GM21717 (cell line): ENCODE results near the gene SENP3.

ENCODE experiments used
- ATAC-seq: cut with Tn5 transposase; IDR thresholded peaks from one replicate; pipeline ENCODE4 v1.9.1; 2021; ENCODE audit warnings: mild to moderate bottlenecking, moderate library complexity; ENCODE audit not compliant: unreplicated experiment

Gene SENP3

DNA sequence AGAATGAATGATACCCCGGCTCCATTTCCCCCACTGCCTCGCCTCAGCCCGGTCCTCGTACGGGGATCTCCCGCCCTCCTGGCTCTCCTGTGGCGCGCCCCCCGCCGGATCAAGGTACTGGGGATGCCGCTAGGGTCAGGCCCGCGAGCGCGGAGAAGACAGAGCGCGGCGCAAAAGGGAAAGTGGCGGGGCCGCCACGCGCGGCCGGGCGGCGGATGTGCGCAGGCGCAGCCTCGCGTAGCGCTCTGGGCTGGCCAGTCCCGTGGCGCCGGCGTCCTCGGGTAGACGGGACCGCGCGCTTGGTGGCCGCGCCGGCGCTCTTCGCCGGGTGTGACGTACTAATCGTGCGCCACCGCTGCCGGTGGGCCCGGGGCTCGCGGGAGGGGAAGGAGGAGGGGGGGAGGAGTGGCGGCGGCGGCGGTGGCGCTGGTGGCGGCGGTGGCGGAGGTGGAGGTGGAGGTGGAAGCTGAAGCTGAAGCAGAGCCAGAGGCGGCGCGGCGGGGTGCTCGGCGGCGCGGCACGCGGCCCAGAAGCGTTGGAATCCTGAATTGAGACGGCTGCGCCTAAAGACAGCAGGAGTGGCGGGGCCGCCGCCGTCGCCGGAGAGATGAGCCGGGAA, at the start of gene SENP3:
Gene SENP3, plus strand, starts transcription at position 331 of the 619 bp plus-strand sequence. CDS start 1,158 bp downstream, outside the sequence.
- ATAC-seq, result peak; percentile 38

DNA sequence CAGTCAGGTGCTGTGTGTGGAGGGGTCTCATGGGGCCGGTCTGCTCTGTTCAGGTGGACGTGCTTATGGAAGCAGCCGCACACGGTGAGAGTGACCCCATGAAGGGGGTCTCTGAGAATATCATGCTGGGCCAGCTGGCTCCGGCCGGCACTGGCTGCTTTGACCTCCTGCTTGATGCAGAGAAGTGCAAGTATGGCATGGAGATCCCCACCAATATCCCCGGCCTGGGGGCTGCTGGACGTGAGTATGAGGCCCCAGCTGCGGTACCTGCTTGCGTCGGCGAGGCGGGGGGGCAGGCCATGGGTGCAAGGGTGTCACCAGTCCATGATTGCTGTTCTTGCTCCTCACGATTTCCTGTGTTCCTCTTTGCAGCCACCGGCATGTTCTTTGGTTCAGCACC, 49.6 kb upstream of the SENP3 start:
- no peak for ATAC-seq

DNA sequence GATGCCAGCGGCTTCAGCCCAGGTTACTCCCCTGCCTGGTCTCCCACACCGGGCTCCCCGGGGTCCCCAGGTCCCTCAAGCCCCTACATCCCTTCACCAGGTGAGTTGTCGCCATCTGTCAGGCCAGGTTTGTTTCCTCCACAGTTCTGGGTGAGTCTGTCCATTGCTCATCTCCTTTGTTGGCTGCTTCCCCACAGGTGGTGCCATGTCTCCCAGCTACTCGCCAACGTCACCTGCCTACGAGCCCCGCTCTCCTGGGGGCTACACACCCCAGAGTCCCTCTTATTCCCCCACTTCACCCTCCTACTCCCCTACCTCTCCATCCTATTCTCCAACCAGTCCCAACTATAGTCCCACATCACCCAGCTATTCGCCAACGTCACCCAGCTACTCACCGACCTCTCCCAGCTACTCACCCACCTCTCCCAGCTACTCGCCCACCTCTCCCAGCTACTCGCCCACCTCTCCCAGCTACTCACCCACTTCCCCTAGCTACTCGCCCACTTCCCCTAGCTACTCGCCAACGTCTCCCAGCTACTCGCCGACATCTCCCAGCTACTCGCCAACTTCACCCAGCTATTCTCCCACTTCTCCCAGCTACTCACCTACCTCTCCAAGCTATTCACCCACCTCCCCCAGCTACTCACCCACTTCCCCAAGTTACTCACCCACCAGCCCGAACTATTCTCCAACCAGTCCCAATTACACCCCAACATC, 48.7 kb upstream of the SENP3 start:
- ATAC-seq, result no peak

DNA sequence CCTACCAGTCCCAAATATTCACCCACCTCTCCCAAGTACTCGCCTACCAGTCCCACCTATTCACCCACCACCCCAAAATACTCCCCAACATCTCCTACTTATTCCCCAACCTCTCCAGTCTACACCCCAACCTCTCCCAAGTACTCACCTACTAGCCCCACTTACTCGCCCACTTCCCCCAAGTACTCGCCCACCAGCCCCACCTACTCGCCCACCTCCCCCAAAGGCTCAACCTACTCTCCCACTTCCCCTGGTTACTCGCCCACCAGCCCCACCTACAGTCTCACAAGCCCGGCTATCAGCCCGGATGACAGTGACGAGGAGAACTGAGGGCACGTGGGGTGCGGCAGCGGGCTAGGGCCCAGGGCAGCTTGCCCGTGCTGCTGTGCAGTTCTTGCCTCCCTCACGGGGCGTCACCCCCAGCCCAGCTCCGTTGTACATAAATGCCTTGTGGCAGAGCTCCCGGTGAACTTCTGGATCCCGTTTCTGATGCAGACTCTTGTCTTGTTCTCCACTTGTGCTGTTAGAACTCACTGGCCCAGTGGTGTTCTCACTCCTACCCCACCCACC, 47.8 kb upstream of the SENP3 start:
- ATAC-seq, result no peak

DNA sequence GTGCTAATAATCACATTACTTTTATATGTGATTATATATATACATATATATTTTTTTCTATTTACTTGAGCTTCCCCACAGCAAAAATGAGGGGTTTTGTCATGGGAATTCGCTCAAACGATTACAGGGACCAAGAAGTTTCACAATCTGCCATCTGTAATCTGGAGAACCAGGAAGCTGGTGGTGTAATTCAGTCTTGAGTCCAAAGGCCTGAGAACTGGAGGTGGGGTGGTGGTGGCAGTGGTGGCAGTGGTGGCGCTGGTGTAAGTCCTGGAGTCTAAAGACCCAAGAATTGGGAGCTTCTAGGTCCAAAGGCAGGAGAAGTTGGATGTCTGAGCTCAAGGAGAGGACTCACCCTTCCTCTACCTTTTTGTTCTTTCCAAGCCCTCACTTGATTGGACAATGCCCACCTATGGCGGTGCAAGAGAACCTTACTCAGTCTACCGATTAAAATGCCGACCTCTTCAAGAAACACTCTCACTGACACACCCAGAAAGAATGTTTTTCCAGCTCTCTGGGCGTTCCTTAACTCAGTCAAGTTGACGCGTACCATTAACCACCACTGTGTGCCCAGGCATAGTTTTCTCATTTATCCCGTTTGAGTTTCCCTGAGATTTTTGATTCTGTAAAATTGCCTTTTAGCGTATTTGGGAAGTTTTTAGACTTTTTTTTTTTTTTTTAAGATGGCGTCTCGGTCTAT, 45.7 kb upstream of the SENP3 start:
- no peak for ATAC-seq

DNA sequence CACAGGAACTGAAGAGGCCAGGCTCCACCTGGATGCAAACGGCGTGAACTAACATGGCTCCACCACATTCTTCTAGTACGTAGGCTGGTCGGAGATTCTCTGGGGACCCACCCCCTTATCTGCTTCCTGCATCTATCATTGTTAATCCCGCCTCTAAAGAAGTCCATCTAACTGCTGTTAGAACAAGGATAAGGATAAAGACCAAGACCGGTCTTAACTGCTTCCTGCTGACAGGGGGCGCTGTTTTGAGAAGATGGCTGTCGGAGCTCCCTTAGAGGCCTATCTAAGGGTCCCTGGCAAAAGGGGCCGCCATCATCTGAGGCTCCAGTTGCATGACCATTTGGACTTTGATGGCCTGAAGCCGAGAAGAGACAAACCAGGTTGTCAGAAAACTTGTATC, 38.7 kb upstream of the SENP3 start:
- ATAC-seq, result no peak

DNA sequence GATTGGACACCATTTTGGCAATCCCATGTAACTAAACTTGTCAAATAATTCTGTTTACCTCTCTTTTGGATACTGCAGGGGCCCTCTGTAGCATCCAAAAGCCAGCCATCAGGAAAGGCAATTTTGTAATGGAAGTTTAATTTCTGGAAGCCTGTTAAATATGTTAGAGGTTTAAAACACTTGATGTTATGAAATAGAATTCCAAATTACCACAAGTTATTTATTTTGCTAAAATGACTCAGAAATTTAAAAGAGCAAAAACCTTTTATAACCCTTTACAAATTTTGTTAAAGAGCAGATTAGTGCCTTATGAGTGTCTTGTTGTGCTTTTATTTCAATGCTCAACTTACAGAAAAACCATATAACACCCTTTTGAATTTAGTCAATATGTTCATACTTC, 32.9 kb upstream of the SENP3 start:
- no peak for ATAC-seq

DNA sequence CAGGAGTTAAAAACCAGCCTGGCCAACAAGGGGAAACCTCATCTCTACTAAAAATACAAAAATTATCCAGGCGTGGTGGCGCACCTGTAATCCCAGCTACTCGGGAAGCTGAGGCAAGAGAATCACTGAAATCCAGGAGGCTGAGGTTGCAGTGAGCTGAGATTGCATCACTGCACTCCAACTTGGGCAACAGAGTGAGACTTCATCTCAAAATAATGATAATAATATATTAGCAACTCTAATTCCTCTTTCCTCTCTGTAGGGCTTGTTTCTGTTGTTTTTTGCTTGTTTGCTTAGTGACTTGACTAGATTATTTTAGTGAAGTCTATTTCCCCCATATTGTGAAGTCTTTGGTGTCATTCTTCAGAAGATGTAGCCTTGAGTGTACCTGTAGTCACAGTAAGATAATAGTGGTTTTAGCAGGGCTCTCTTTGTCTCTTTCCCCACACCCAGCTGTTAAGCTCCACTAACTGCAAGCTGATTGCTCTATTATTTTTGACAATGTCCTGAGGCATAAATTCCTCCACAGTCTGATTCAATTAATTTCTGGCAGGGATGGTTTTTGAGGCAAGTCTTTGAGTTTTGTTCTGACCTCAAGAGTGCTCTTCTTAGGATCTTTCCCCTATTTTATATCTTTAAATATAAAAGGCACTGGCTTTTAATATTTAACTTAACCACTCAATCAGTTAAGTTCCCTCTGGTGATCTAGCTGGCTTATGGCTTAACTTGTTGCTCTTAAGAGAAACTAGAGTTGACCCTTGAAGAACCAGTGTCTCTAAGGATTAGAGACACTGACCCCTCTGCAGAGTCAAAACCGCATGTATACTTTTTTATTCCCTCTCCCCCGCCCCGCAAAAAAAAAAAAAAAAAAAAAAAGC, 31.5 kb upstream of the SENP3 start:
- ATAC-seq, result no peak

DNA sequence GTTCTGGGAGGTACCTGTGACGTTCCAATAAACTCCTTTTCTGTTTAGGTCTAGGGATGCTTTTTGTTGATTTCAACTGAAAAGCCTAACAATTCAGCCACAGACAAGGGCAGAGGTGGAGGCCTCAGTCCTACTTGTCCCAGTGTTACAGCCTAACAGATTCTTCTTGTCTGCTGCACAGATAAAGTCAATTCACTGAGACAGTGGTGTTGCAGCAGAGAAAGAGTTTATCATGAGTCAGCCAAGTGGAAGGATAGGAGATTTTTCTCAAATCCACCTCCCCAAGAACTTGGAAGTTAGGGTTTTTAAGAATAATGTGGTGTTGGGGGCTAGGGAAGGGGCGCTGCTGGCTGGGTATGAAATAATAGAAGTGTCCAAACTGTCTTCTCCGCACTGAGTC, 23.7 kb upstream of the SENP3 start:
- no peak for ATAC-seq

DNA sequence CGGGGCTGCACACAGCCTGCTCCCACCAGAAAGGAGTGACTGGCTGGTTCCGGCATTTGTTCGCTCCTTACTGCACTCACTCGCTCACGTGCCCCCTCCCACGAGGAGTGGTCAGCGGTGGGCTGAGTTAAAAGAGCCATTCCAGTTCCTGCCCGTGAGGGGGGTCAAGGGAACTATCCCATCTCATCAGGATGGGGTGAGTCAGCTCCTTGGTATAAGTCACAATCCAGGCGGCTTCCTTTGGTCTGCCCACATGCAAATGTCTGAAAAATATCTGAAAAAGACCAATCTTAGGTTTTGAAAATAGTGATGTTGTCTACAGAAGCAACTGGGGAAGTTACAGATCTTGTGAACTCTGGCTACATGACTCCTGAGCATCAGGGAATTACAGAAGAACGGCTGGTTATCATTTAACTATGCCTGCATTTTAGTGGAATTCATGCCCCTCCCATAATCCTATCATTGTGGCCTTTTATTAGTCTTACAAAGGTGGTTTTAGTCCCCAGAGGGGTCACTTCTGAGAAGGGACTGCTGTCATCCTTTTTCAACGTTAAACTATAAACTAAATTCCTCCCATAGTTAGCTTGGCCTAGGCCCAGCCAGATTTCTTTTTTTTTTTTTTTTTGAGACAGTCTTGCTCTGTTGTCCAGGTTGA, 22.7 kb upstream of the SENP3 start:
- no peak for ATAC-seq

DNA sequence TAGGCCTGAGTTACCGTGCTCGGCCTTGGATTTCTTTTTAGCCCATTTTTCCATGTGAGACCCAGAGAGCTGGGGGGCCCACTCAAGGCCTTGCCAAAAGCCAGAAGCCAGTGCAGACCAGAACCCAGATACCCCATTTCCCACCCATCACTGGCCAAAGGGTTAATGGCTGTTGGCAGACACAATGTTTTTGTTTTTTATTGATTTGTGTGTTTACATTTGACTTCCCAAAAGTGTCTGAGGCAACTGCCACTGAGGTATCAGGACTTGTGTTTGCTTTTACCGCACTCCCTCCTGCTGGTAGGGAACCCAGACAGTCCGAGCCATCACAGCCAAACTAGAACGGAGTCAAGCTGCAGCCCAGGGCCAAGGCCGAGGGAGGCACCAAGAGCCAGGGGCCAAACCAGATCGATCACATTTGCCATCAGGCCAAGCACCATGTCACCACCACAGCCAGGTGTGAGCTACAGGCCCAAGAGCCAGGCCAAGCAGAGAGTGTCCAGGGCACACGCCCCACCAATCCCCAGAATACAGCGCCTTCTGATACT, 20.6 kb upstream of the SENP3 start:
- no peak for ATAC-seq

DNA sequence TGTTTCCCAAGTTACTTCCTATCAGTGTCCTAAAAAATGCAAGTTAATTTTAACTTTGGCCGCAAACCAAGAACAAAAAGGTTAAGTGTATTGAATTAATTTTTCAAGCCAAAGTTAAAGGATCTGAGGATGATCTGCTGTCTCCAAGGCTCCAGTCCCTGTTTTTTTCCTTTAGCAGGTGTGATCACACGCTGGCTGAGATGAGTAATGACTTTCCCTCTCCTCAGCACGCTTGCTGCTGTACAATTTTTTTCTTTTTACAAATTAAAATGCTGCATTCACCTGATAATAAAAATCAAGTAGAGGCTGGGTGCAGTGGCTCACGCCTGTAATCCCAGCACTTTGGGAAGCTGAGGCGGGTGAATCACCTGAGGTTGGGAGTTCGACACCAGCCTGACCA, 16.8 kb upstream of the SENP3 start:
- no peak for ATAC-seq

DNA sequence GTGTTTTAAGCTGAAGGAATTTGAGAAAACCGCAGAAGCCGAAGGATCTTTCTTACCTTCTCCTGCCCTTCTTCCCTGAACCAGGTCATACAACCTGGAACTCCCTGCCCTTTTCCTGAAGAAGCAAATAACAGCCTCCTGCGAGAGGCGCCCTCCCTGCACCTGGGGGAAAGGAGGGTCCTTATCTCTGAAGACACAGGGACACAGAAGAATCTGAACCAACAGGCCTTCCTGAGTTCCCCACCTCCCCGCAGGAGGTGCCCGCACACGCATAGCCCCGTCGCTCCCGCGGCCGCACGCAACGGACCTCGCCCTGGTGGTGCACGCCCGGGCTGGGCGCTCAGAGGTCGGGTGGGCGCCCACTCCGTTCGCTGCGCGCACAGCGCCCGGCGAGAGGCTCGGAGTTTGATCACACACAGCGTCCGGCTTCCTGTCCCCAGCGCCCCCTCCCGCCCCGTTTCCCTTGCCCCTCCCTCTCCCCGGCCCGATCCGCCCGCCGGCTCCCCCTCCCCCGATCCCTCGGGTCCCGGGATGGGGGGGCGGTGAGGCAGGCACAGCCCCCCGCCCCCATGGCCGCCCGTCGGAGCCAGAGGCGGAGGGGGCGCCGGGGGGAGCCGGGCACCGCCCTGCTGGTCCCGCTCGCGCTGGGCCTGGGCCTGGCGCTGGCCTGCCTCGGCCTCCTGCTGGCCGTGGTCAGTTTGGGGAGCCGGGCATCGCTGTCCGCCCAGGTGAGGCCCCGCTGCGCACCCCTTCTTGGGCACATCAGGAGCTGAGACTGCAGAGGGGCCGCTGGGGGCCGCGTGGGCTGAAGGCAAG, 12.9 kb upstream of the SENP3 start, which contains the start of gene TNFSF12:
Gene TNFSF12, plus strand, starts transcription at position 474 of the 816 bp plus-strand sequence. Its CDS starts 96 bp downstream, at position 570.
- no peak for ATAC-seq

DNA sequence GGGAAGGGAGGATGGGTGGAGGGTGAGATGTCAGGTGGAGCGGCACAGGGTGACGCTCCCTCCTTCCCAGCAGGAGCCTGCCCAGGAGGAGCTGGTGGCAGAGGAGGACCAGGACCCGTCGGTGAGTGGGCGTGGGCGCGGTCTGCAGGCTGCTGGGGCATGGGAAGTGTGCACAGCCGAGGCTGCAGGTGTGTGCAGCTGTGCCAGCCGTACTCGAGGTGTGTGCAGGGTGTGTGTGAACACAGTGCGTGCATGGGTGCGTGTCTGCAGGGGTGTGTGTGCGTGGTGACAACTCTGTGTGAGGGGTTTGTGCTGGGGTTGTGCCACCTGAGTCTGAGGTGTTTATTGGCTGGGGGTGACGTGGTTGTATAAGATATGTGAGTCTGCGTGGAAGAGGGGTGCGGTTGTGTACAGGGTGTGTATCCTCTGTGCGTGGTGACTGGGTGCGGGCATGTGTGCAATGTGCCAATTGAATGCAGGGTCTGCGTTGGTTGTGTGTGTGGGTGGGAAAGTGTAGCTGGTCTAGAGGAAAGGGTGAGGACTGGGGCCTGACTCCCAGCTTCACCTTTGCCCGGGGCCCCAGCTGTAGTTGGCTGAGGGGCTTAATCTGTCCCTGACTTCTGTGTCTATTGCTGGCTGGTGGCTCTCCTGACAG, 12.2 kb upstream of the SENP3 start:
- ATAC-seq, result no peak

DNA sequence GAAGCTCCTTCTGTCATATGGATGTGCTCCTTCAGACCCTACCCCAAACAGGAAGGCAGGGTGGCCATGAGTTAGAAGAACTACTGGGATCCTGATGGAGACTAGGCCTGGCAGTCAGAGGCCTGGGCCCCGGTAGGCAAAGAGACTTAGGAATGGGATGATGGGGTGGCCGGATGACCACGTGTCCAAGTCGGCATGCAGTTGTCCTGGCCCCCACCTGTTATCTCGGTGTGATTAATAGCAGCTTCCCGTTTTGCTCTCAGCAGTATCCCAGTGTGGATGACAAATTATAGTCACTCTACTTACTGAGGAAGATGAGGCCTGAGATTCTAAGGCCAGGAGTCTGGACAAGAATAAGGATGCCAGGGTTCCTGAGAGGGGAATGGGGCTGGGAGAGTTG, 11.4 kb upstream of the SENP3 start:
- ATAC-seq, result no peak

DNA sequence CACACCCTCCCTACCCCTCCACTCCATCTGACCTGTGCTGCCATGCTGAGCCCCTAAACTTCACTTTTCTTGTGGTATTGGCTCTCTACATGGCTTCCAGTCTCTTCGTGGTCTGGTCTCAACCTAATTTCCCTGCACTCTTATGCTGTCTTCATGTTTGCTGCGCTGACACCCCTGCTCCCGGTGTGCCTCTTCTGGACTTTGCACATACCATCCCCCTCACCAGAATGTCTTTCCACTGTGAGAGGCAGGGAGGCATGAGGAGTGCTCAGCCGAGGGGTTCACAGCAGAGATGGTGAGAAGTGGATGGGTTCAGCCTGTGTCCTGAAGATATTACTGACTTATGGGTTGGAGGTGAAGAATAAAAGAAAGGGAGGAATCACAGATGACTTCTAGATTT, 10.3 kb upstream of the SENP3 start:
- ATAC-seq, result no peak

DNA sequence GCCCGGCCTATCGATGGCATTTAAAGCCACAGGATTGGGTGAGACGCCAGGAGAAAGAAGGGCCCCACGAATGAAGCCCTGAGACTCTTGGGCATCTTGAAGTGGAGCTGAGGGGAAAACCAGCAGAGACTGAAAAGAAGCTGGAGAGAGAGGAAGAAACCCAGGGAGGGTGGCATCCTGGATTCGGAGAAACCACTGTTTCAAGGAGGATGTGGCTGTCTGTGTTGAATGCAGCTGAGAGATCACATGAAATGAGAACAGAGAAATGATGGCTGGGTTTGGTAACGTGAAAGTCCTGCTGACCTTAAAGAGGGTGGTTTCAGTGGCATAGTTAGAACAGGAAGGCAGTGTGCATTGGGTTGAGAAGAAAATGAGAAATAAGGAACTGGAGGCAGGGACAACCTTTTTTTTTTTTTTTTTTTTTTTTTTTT, 9.1 kb upstream of the SENP3 start:
- ATAC-seq, result peak; percentile 52

DNA sequence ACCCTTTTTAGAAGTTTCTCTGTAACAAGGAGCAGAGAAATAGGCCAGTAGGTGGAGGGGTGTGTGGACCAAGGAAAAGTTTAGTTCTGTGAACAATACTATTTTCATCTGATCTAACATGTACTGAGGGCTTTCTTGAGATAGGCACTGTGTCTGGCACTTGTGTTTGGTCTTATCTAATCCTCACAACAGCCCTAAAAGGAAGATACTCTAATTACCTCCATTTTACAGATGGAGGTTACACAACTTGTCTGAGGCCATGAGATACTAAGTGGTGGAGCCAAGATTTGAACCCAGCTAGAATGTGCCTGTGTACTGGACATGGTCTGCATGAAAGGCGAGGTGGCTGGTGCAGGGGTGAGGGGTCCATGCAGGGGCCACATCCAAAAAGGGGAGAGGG, 8.4 kb upstream of the SENP3 start:
- ATAC-seq, result no peak
